H1 (cell line): ENCODE results near the gene CABCOCO1. TPM values are rescaled to one million over a fixed set of nuclear protein-coding genes. Genes with fewer than 3 reads are reported as not detected.

Experiments used
- CTCF ChIA-PET: fragments of 300-600 bp; sonication (Branson Sonifier 250); formaldehyde crosslinking; loops from one replicate; lab custom pipeline; 2021; ENCODE audit not compliant: partially characterized antibody; lab: Charles Lee
- POLR2A ChIA-PET: fragments of 300-600 bp; sonication (Branson Sonifier 250); formaldehyde crosslinking; loops from one replicate; lab custom pipeline; 2021; ENCODE audit warnings: inconsistent platforms; ENCODE audit not compliant: partially characterized antibody; lab: Charles Lee
- DNase-seq, 2 experiments: peaks; one replicate each; pipeline versions ENCODE4 v3.0.0 to v3.0.0-alpha.2; 2010 to 2022; ENCODE audit warnings: low spot score in 2 of 2, low read depth in 1 of 2, mixed read lengths in 1 of 2
- FAIRE-seq: peaks from 2 replicates; lab custom pipeline; 2011; peaks lifted over from hg19 to GRCh38; lab: Jason Lieb, UNC
- H2AFZ ChIP-seq: 2 replicates; pipeline ENCODE4 v1.8.1; 2012; ENCODE audit warnings: low read length, inconsistent platforms
- H2AK5ac ChIP-seq: 2 replicates; pipeline ENCODE4 v1.6.1; 2013; ENCODE audit warnings: low read depth, low read length
- H2BK120ac ChIP-seq: replicated peaks from 2 replicates; pipeline ENCODE3; 2013; ENCODE audit warnings: low read depth, low read length, inconsistent platforms
- H2BK12ac ChIP-seq: 2 replicates; pipeline ENCODE4 v1.6.1; 2013; ENCODE audit warnings: low read depth, low read length
- H2BK15ac ChIP-seq: 2 replicates; pipeline ENCODE4 v1.6.1; 2013; ENCODE audit warnings: low read length
- H2BK20ac ChIP-seq: 2 replicates; pipeline ENCODE4 v1.6.1; 2013; ENCODE audit warnings: low read length
- H2BK5ac ChIP-seq: 2 replicates; pipeline ENCODE4 v1.6.1; 2013; ENCODE audit warnings: low read depth, low read length
- H3K14ac ChIP-seq: 2 replicates; pipeline ENCODE4 v1.6.1; 2013; ENCODE audit warnings: inconsistent platforms; ENCODE audit not compliant: insufficient read length
- H3K18ac ChIP-seq: 2 replicates; pipeline ENCODE4 v1.6.1; 2013; ENCODE audit warnings: low read length; ENCODE audit errors: extremely low read depth
- H3K23ac ChIP-seq: 2 replicates; pipeline ENCODE4 v1.6.1; 2013; ENCODE audit warnings: inconsistent platforms; ENCODE audit not compliant: insufficient read length
- H3K23me2 ChIP-seq: 2 replicates; pipeline ENCODE4 v1.6.1; 2013; ENCODE audit warnings: low read depth, low read length
- H3K27ac ChIP-seq: 2 replicates; pipeline ENCODE4 v1.6.1; 2011; ENCODE audit warnings: low read depth, low read length, inconsistent platforms
- H3K27me3 ChIP-seq, 4 experiments: replicated peaks in 1 of 4; 1 replicate in 1 of 4; 2 replicates in 3 of 4; pipeline versions ENCODE4 v1.6.1 to v1.8.1; 2011 to 2013; ENCODE audit warnings: low read length in 3 of 4, mild to moderate bottlenecking in 3 of 4, inconsistent platforms in 2 of 4, mixed read lengths in 2 of 4, moderate library complexity in 1 of 4; ENCODE audit not compliant: control insufficient read depth in 3 of 4, insufficient read depth in 3 of 4; ENCODE audit errors: extremely low read depth in 1 of 4
- H3K36me3 ChIP-seq, 4 experiments: 2 replicates each; pipeline versions ENCODE4 v1.6.1 to v1.8.1; 2011 to 2013; ENCODE audit warnings: mild to moderate bottlenecking in 4 of 4, low read length in 3 of 4, moderate library complexity in 2 of 4, control low read depth in 1 of 4, inconsistent platforms in 1 of 4; ENCODE audit not compliant: insufficient read depth in 4 of 4, control insufficient read depth in 2 of 4
- H3K4ac ChIP-seq: replicated peaks from 2 replicates; pipeline ENCODE3; 2013; ENCODE audit warnings: low read length, low read depth, mixed read lengths, inconsistent platforms; ENCODE audit not compliant: insufficient read length
- H3K4me1 ChIP-seq, 4 experiments: replicated peaks in 1 of 4; 1 replicate in 1 of 4; 2 replicates in 3 of 4; pipeline versions ENCODE4 v1.6.1 to v1.8.1; 2011 to 2013; ENCODE audit warnings: low read length in 3 of 4, inconsistent platforms in 2 of 4, mixed read lengths in 1 of 4; ENCODE audit not compliant: insufficient read depth in 4 of 4, control insufficient read depth in 3 of 4
- H3K4me2 ChIP-seq, 2 experiments: 2 replicates each; pipeline versions ENCODE4 v1.6.1 to v1.8.1; 2011 to 2013; ENCODE audit warnings: low read depth in 2 of 2, low read length in 2 of 2, control low read depth in 1 of 2, inconsistent platforms in 1 of 2, mild to moderate bottlenecking in 1 of 2; ENCODE audit not compliant: insufficient read depth in 1 of 2
- H3K4me3 ChIP-seq, 4 experiments: fragments of 200-600, 300-600 bp in 1 of 4; sonication (generic), shearing (Covaris generic), sonication (Bioruptor Twin) in 1 of 4; 2 replicates each; pipeline versions ENCODE4 v1.5.1 to v1.8.1; 2011 to 2016; ENCODE audit warnings: low read length in 4 of 4, low read depth in 3 of 4, control low read depth in 2 of 4, inconsistent platforms in 2 of 4, mild to moderate bottlenecking in 2 of 4, mixed read lengths in 1 of 4, moderate library complexity in 1 of 4; ENCODE audit not compliant: insufficient read depth in 2 of 4; ENCODE audit errors: extremely low read depth in 1 of 4
- H3K56ac ChIP-seq: replicated peaks from 2 replicates; pipeline ENCODE3; 2013; ENCODE audit warnings: low read depth, mild to moderate bottlenecking, mixed read lengths, low read length, inconsistent platforms; ENCODE audit not compliant: insufficient read length
- H3K79me1 ChIP-seq: 2 replicates; pipeline ENCODE4 v1.6.1; 2013; ENCODE audit warnings: low read depth, low read length, control low read depth
- H3K79me2 ChIP-seq, 2 experiments: 2 replicates each; pipeline versions ENCODE4 v1.6.1 to v1.8.1; 2012 to 2013; ENCODE audit warnings: low read length in 2 of 2, mild to moderate bottlenecking in 2 of 2, inconsistent platforms in 1 of 2; ENCODE audit not compliant: insufficient read depth in 2 of 2, control insufficient read depth in 1 of 2
- H3K9ac ChIP-seq, 4 experiments: replicated peaks in 1 of 4; 1 replicate in 1 of 4; 2 replicates in 3 of 4; pipeline versions ENCODE4 v1.6.1 to v1.8.1; 2011 to 2013; ENCODE audit warnings: low read depth in 3 of 4, low read length in 3 of 4, control low read depth in 2 of 4, mild to moderate bottlenecking in 2 of 4, moderate library complexity in 2 of 4, inconsistent platforms in 1 of 4; ENCODE audit errors: extremely low read depth in 1 of 4
- H3K9me3 ChIP-seq, 2 experiments: 2 replicates each; pipeline versions ENCODE4 v1.6.1 to v1.8.1; 2012 to 2013; ENCODE audit warnings: mild to moderate bottlenecking in 2 of 2, moderate library complexity in 2 of 2, control low read depth in 1 of 2, inconsistent platforms in 1 of 2, low read depth in 1 of 2, low read length in 1 of 2, mixed read lengths in 1 of 2; ENCODE audit not compliant: insufficient read depth in 2 of 2
- H4K20me1 ChIP-seq, 2 experiments: replicated peaks in 1 of 2; 2 replicates each; pipeline versions ENCODE3 to v1.8.1; 2011 to 2013; ENCODE audit warnings: inconsistent platforms in 2 of 2, low read length in 2 of 2, mild to moderate bottlenecking in 1 of 2; ENCODE audit not compliant: insufficient read depth in 2 of 2, control insufficient read depth in 1 of 2
- H4K5ac ChIP-seq: 2 replicates; pipeline ENCODE4 v1.6.1; 2013; ENCODE audit warnings: low read length, low read depth, mixed read lengths, inconsistent platforms; ENCODE audit not compliant: insufficient read length
- H4K8ac ChIP-seq: 2 replicates; pipeline ENCODE4 v1.8.0; 2013; ENCODE audit warnings: mild to moderate bottlenecking, moderate library complexity, low read length, inconsistent platforms; ENCODE audit not compliant: insufficient read depth; ENCODE audit errors: extremely low read depth
- H4K91ac ChIP-seq: replicated peaks from 2 replicates; pipeline ENCODE3; 2013; ENCODE audit warnings: low read length, mixed read lengths, inconsistent platforms; ENCODE audit not compliant: insufficient read length
- CBX5 ChIP-seq: fragments of 300-800, 300-1000 bp; sonication (generic); IDR thresholded peaks from 2 replicates; pipeline ENCODE4 v1.7.1; 2016; ENCODE audit warnings: antibody characterized with exemption, low read length, low read depth
- MAFK ChIP-seq: IDR thresholded peaks from 2 replicates; pipeline ENCODE4 v1.6.1; 2012; ENCODE audit warnings: low read depth, mild to moderate bottlenecking, improper control_type of control experiment, low read length
- RAD21 ChIP-seq, 2 experiments: IDR thresholded peaks in 1 of 2; conservative IDR thresholded peaks in 1 of 2; 2 replicates each; pipeline ENCODE4 v1.6.1; 2011; ENCODE audit warnings: low read depth in 2 of 2, low read length in 2 of 2, improper control_type of control experiment in 1 of 2, inconsistent platforms in 1 of 2, mild to moderate bottlenecking in 1 of 2, moderate library complexity in 1 of 2
- WGBS, 2 experiments: shearing (Covaris generic) in 1 of 2; methylation state at CpG; one replicate each; pipeline versions ENCODE4 v1.1.6 to v1.1.7; 2013 to 2015; ENCODE audit warnings: low lambda C conversion rate in 2 of 2, mixed read lengths in 2 of 2, inconsistent platforms in 1 of 2, low coverage in 1 of 2, missing lambda C conversion rate in 1 of 2; ENCODE audit not compliant: insufficient replicate concordance in 2 of 2, insufficient coverage in 1 of 2, insufficient read length in 1 of 2; ENCODE audit errors: extremely low coverage in 1 of 2, missing lambda C conversion rate in 1 of 2; 5-methylcytosine and 5-hydroxymethylcytosine counted together
- polyA plus RNA-seq, 7 experiments: library from polyadenylated mRNA; depleted of rRNA in 3 of 7; stranded (reverse) in 5 of 7; unstranded in 2 of 7; fragments of >200 nt in 5 of 7; fragments of 200-250 nt in 2 of 7; gene quantifications; 1 replicate in 5 of 7; 2 replicates in 1 of 7; 4 replicates in 1 of 7; pipeline versions ENCODE4 v1.2.1 to v1.2.3, GENCODE V29; 2011 to 2013; ENCODE audit warnings: missing spikeins in 2 of 7, mixed read lengths in 2 of 7
- total RNA-seq: library from RNA; stranded (reverse); fragmentation: NEBNext Ultra II Directional; extraction: Animal tissue kit (Norgen Biotek cat#: 25700); gene quantifications from 2 replicates; pipeline ENCODE4 v1.2.1, GENCODE V29; 2021
- TF ChIP-seq, protein P1 (sequence below), 3 experiments: IDR thresholded peaks; 1 replicate in 2 of 3; 2 replicates in 1 of 3; pipeline versions ENCODE4 v1.5.1 to v1.6.1; 2011; ENCODE audit warnings: low read length in 3 of 3, mild to moderate bottlenecking in 3 of 3, inconsistent platforms in 2 of 3, low read depth in 1 of 3, moderate library complexity in 1 of 3; ENCODE audit not compliant: insufficient read depth in 1 of 3; ENCODE audit errors: control extremely low read depth in 1 of 3

Gene CABCOCO1
- total and polyA plus RNA-seq, 2 of the 8 experiments (the other 6 are each of a cell fraction or from before 2014, with no cell fraction given), result not detected

DNA sequence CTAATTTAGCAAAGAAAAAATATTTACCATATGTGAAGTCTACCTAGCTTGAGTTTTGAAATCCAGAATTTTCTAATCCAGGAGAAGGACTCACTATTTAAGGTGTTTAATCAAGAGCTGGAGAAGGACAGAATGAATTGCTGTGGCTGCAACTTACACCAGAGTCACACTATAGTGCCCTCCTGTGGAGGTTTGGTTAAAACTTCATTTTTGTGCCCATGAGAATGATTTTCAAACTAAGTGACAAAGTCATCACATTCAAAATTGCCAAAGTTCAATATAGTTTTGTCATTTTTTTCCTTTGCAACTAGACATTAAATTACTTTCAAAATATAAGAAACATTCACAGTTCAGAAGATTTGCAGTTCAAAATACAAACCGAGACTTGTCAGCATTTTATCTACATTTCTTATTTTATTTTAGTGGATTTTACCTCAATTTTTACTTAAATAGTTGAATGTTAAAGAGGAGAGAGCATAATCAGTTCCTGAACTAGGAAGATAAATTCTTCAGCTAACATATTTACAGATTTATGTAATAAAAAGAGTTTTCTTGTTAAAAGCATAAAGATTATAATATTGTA, 70.7 kb downstream of the CABCOCO1 start:
- no peak overlapping the region for H4K91ac ChIP-seq
- no peak overlapping the region for H3K9ac ChIP-seq
- H4K20me1 ChIP-seq, result no peaks in the 10 kb centered on the region
- no peaks in the 10 kb centered on the region for H3K79me1 ChIP-seq
- H3K23ac ChIP-seq, result no peak overlapping the region
- H2BK12ac ChIP-seq, result no peak overlapping the region
- H3K56ac ChIP-seq, result no peak overlapping the region
- no peaks in the 10 kb centered on the region for H3K9me3 ChIP-seq
- no peak overlapping the region for H3K14ac ChIP-seq
- no peaks in the 10 kb centered on the region for H3K27me3 ChIP-seq
- H2AK5ac ChIP-seq, result no peak overlapping the region
- no peak overlapping the region for H2BK20ac ChIP-seq
- POLR2A ChIA-PET, result no interaction called here
- H2BK15ac ChIP-seq, result no peak overlapping the region
- no peak overlapping the region for H4K5ac ChIP-seq
- WGBS, 2 experiments, result 57% methylated on average over 1 of the region's 1 CpG; no CpG with 5 or more reads in 1 of the 2 experiments
- H3K4ac ChIP-seq, result no peak overlapping the region
- no peak overlapping the region for H3K4me3 ChIP-seq
- H3K4me1 ChIP-seq, result no peaks in the 10 kb centered on the region
- FAIRE-seq, result peak; percentile 87
- H3K36me3 ChIP-seq, result no peaks in the 10 kb centered on the region
- H3K18ac ChIP-seq, result no peak overlapping the region
- H3K79me2 ChIP-seq, result no peaks in the 10 kb centered on the region
- no peak for DNase-seq
- CTCF ChIA-PET, result interaction anchor here (0.7 to 9.2 kb wide), 16 partner anchors 8 to 918 kb away, joined by 3 to 49 read pairs (median 4); no protein-coding TSS in a partner anchor
- H3K23me2 ChIP-seq, result no peaks in the 10 kb centered on the region; the same call in 1 of the 2 replicates
- H2BK120ac ChIP-seq, result no peak overlapping the region
- no peak overlapping the region for H2BK5ac ChIP-seq
- TF ChIP-seq MAFK, result peak; percentile 63
- TF ChIP-seq, protein P1, sequence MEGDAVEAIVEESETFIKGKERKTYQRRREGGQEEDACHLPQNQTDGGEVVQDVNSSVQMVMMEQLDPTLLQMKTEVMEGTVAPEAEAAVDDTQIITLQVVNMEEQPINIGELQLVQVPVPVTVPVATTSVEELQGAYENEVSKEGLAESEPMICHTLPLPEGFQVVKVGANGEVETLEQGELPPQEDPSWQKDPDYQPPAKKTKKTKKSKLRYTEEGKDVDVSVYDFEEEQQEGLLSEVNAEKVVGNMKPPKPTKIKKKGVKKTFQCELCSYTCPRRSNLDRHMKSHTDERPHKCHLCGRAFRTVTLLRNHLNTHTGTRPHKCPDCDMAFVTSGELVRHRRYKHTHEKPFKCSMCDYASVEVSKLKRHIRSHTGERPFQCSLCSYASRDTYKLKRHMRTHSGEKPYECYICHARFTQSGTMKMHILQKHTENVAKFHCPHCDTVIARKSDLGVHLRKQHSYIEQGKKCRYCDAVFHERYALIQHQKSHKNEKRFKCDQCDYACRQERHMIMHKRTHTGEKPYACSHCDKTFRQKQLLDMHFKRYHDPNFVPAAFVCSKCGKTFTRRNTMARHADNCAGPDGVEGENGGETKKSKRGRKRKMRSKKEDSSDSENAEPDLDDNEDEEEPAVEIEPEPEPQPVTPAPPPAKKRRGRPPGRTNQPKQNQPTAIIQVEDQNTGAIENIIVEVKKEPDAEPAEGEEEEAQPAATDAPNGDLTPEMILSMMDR (IDR thresholded peaks at IDR 0.05; ENCODE audit: control extremely low read depth in 1 of 3, insufficient read depth in 1 of 3, low read depth in 1 of 3, low read length in 3 of 3), result peak in 2 of 3 experiments; percentile 46 to 61; a peak in 2 of 4 replicates
- no peak for TF ChIP-seq CBX5
- TF ChIP-seq RAD21 (IDR thresholded peaks at IDR 0.05 in 1 of 2, conservative IDR thresholded peaks at IDR 0.05 in 1 of 2; ENCODE audit: low read depth in 2 of 2, low read length in 2 of 2), result peak; percentile 76 to 79
- no peak overlapping the region for H2AFZ ChIP-seq
- H3K4me2 ChIP-seq, result no peak overlapping the region
- H3K27ac ChIP-seq, result no peak overlapping the region
- no peak overlapping the region for H4K8ac ChIP-seq
